ENCODE data around the gene SLC16A8.
"Not testable (repeated sequence)": the region's sequence is repeated elsewhere in the genome, so short reads cannot be mapped to it uniquely, and the experiment has no call there.

Gene SLC16A8

GRCh38 chr22:38086001-38086845 is 2.2 kb upstream of the SLC16A8 start:
- no peak for DNase-seq (ENCODE audit: low spot score)

GRCh38 chr22:38085501-38085900 is 1.5 kb upstream of the SLC16A8 start:
- no peak for DNase-seq (ENCODE audit: low spot score)

DNA sequence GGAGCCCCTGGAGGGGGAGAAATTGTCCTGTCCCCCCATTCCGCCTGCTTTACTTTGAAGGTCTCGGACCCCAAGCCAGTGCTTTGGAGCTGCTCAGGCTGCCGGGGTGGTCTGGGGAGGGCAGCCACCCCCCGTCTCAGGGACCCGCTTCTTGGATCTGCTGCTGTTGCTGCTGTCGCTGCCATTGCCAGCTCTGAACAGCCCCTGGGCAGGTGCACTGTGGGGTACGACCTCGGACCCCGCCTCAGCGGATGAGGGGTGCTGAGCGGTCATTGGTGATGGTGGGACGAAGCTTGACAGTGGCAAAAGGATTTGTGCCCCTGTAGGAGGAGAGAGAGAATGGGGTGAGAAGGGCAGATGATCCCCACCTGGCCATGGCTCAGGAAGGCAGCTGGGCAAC is 1.1 kb upstream of the SLC16A8 start:
- DNase-seq (ENCODE audit: low spot score): no peak

GRCh38 chr22:38082986-38083710 is 836 bp downstream of the SLC16A8 start:
- no peak for DNase-seq (ENCODE audit: low spot score)

DNA sequence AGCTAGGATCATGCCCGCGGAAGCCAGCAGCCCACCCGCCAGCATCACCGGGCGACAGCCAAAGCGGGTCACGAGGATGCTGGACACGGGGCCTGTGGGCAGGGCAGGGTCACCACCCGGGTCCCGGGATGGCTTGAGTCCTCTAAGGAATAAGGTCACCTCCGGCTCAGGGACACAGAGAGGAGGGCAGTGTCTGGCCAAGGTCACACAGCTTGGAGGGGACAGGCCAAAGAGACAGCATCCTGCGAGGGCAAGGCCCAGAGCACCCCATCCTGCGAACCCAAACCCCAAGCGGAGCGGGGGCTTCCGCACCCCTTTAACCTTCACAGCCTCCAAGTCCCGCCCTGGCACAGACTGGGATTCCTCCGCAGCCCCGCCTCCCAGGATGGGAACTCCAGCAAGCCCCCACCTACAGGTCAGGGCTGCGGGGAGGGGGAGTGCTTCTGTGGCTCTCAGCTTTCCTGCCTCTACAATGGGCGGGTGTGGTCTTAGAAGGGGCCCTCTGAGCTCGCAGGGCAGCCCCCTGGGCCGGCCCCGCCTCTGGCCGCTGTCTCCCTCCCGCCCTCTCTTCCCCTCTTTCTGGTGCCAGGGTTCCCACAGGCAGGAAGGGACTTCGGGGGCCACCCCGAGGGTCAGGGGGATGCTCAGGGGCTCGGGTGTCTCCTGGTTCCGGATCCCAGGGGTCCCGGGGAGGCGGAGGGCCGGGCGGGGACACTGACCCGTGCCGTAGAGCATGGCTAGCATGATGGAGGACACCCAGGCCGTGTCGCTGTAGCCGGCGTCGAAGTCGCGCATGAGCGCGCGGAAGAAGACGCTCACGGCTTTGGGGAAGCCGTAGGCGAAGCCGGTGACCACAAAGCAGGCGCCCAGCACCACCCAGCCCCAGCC is 1.8 kb downstream of the SLC16A8 start:
- DNase-seq (ENCODE audit: low spot score): no peak

DNA sequence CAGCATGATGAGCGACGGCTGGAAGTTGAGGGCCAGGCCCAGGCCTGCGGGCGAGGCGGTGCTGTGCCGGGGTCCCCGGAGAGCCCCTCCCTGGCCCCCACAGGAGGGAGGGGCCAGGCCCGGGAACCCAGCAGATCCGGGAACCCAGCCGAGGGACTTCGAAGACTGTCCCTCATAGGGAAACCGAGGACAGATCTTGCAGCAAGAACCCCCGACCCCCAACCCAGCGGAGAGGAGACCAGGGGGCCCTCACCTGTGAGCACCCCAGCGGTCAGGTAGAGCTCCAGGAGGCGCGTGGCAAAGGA is 2.4 kb downstream of the SLC16A8 start:
- DNase-seq (ENCODE audit: low spot score): no peak

DNA sequence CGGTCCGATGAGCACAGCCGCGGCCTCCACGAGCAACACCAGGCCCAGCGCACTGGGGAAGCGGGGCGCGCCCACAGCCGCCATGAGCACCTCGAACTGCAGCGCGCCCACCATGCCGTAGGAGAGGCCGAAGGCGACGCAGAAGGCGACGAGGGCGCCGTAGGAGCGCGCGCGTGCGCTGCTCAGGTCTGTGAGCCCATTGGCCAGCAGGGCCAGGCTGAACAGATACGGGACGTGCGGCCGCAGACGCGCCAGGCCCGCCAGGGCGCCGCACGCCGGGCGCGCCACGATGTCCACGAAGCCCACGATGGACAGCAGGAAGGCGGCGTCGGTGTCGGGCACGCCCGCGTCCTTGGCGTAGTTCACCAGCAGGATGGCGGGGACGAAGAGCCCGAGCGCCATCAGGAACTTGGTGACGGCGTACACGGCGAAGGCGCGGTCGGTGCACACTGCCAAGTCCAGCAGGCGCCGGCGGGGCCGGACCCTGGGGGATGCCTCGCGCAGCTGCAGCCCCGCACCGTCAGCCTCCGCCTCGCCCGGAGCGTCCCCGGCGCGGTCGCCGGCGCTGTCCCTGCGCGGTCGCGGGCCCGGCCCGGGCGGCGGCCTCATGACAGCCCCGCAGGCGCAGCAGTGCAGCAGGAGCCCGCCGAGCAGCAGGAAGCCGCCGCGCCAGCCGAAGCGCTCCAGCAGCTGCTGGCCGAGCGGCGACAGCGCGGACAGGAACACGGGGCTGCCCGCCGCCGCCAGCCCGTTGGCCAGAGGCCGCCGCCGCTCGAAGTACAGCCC is 2.9 kb downstream of the SLC16A8 start:
- no peak for DNase-seq (ENCODE audit: low spot score)

DNA sequence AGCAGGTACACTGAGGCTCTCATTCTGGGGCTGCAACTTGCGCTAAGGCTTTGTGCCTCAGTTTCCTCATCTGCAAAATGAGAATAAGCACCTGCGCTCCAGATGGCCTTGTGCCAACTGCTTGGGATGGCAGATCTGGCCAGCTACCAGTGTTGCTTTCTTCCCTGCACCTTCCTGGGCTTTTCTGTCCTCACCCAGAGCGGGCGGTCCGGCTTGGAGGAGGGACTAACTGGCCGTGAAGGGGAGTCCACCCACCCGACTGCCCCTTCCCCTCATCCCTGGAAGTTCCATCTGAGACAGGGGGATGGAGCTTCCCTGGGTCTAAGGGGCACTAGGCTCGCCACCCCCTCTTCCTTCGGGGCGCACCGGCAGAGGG is 3.5 kb downstream of the SLC16A8 start:
- no peak for DNase-seq (ENCODE audit: low spot score)

DNA sequence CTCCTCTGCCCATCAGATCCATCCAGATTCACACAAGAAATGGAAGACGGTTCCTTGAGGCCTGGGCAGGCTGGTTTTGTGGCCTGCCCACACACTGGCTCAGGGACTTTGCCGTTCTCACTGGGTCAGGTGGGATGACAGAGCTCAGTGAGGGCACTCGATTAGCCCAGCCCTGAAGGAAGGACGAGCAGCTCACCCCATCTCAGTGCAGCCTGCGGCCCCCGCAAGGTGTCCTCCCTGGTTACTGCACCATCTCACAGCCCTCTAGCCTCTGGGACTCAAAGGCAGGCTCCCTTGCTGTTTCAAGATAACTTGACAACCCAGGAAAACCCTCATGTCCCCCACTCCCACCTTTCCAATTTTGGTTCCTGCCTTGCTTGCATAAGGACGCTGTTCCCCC is 4.2 kb downstream of the SLC16A8 start:
- DNase-seq (ENCODE audit: low spot score): no peak

GRCh38 chr22:38079208-38079607 is 4.8 kb downstream of the SLC16A8 start:
- not testable (repeated sequence) for DNase-seq (ENCODE audit: low spot score)

DNA sequence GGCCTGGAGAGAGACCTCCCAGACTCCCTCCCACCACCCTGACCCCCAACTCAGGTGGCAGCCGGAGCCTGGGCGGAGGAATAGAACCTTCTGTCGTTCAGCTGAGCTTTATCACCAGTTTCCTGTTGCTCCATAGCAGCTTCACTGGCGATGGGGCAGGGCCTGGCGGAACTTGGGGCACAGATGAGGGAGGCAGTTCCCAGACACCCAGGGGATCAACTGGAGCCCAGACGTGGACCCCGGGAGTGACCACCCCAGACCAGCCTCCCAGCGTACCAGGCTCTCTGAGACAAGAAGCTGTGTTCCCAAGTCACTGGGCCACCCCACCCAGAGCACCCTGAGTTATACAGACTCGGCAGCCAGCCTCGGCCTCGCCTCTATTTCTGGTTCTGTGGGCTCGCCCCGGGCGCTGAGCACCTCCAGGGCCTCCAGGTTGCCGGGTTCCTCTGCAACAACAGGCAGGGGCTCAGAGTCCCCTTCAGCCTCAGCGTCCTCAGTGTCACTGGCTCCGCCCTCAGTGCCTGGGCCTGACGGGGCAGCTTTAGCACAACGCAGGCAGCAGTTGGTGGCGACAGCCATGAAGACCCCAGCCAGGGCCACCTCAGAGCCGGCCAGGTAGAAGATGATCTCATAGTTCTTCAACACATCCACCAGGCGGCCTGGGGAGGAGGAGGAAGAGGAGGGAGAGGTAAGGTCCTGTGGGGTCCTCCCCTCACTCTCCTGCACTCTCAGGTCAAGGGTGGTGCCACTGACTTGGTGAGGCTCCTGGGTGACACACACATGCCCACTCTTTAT is 5.7 kb downstream of the SLC16A8 start:
- no peak for DNase-seq (ENCODE audit: low spot score)

GRCh38 chr22:38077595-38077994 is 6.4 kb downstream of the SLC16A8 start:
- DNase-seq (ENCODE audit: low spot score): no peak

DNA sequence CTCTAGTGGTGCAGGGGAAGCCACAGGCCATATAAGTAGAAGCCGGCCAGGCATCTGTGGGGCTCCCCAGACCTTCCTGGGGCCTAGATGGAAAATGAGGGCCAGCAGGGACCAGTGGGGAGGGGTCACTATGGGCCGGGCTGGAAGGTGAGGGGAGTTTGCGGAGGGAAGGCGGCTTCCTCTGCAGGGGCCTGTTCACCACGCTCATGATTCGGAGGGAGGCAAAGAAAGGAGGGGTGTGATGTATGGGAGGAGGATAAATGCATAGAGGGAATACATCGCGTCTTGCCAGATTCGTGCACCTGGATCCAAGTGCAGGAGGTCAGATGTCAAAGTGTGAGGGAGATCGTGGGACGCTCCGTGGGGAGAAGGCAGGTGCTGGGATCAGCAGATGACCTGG is 6.9 kb downstream of the SLC16A8 start:
- no peak for DNase-seq (ENCODE audit: low spot score)

DNA sequence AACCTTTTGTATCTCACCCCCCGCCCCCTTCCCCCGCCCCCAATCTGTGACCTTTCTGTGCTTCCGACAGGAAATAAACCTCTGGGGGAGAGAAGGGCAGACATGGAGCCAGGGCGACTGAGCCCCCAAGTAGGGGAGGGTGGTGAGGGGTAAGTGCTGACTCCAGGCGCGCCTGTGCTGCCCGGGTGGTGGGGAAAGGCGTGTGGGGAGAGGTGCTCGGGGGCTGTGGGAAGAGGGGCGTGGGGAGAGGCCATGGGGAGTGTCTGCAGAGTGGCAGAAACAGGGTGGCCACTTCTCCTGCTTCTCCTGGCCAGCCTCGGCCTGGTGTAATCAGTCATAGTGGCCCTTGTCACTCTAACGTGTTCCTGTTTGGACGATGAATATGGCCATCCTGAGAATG is 8.0 kb downstream of the SLC16A8 start:
- DNase-seq (ENCODE audit: low spot score): no peak

GRCh38 chr22:38075105-38075825 is 8.7 kb downstream of the SLC16A8 start:
- no peak for DNase-seq (ENCODE audit: low spot score)

DNA sequence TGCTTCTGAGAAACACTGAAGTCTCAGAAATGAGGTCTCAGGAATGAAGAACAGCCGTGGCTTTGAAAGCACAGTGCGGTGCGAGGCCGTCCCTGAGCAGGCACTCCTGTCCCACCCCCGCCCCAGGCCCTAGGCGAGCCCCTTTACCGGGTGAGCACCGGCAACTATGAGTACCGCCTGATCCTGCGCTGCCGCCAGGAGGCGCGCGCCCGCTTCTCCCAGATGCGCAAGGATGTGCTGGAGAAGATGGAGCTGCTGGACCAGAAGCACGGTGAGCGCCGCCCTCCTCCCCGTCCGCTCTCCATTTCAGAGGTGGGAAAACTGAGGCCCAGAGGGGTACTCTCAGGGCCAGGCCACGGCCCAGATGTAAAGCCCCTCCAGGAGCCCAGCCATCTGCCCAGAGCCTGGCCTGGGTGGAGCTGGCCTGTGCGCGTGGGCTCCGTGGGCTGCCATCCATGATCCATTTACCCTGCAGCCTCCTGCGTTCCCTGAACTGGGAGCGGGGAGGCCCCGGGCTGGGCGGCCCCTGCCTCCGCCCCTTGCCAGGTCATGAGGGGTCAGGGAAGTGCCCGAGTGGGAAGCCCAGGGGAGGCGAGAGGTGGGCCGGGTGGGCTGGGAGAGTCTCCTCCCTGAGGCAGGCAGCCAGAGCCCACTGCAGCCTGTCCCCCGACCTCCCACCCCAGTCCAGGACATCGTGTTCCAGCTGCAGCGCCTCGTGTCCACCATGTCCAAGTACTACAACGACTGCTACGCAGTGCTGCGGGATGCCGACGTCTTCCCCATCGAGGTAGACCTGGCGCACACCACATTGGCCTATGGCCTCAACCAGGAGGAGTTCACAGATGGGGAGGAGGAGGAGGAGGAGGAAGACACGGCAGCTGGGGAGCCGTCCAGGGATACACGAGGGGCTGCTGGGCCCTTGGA is 9.5 kb downstream of the SLC16A8 start:
- DNase-seq (ENCODE audit: low spot score): no peak

DNA sequence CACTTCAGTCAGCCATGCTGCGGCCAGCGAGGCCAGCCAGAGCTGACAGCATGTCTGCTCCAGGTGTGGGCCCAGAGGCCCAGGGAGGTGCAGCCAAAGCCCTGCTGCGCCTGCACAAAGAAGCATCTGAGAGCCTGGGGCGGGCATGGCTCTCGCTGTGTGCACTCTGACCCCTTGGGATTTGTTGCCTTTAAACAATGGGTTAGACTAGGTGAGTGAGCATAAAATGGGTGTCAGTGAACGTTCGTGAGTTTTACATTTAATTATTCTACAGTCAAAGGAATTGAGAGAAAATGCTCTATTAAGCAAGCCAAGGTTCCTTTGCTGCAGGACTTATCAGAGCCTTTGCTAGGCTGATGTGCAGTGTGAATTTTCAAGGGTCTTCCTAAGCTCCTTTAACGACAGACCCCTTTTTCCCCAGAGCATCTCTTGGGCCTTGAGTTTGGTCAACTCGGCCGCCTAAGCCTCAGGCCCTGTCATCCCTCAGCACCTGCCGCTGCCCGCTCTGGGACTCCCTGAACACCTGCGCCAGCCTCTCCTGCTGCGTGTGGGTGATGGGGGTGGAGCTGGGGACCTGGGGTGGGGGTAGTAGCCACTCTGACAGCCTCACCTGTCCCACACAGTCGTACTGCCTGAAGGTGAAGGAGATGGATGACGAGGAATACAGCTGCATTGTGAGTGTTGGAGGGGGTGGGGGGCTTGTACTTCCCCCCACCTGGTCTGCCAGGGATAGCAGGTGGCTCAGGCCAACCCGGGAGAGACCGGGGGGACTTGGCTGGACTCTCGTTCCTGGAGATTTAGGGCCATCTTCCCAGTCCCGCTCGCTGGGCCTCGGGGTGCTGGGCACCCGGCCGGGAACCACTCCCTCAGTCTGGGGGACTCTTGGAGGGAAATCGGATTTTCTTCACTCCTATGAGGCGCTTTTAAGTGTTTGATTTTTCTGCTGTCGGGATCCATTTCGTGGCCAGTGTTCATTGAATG is 10.5 kb downstream of the SLC16A8 start:
- DNase-seq (ENCODE audit: low spot score): no peak

All from CD4-positive, alpha-beta T cell treated with Interleukin-15 for 4 hours (primary cell).